Measurements from ENCODE around the gene LPCAT4.

The LPCAT4 gene

GRCh38 chr15:34370643-34371042 is 3.6 kb upstream of the LPCAT4 start:
- no peak for ATAC-seq

GRCh38 chr15:34370129-34370528 is 3.1 kb upstream of the LPCAT4 start:
- TF ChIP-seq PPARA (CRISPR knock-in tag; IDR thresholded peaks at IDR 0.05; ENCODE audit: borderline replicate concordance), result no peak
- no peak for TF ChIP-seq CSRNP3 (CRISPR knock-in tag; IDR thresholded peaks at IDR 0.05)
- no peak for TF ChIP-seq TCF4 (CRISPR knock-in tag; IDR thresholded peaks at IDR 0.05; ENCODE audit: borderline replicate concordance)
- TF ChIP-seq TSHZ2 (CRISPR knock-in tag; IDR thresholded peaks at IDR 0.05), result no peak
- no peak for TF ChIP-seq OSR1 (CRISPR knock-in tag; IDR thresholded peaks at IDR 0.05)
- TF ChIP-seq CREB5 (CRISPR knock-in tag; IDR thresholded peaks at IDR 0.05; ENCODE audit: low read depth), result no peak
- no peak for TF ChIP-seq GLIS3 (CRISPR knock-in tag; IDR thresholded peaks at IDR 0.05)
- no peak for TF ChIP-seq RARB (CRISPR knock-in tag; IDR thresholded peaks at IDR 0.05)
- no peak for TF ChIP-seq BACH2 (CRISPR knock-in tag; IDR thresholded peaks at IDR 0.05; ENCODE audit: borderline replicate concordance)
- TF ChIP-seq, protein P1, sequence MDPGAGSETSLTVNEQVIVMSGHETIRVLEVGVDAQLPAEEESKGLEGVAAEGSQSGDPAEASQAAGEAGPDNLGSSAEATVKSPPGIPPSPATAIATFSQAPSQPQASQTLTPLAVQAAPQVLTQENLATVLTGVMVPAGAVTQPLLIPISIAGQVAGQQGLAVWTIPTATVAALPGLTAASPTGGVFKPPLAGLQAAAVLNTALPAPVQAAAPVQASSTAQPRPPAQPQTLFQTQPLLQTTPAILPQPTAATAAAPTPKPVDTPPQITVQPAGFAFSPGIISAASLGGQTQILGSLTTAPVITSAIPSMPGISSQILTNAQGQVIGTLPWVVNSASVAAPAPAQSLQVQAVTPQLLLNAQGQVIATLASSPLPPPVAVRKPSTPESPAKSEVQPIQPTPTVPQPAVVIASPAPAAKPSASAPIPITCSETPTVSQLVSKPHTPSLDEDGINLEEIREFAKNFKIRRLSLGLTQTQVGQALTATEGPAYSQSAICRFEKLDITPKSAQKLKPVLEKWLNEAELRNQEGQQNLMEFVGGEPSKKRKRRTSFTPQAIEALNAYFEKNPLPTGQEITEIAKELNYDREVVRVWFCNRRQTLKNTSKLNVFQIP (CRISPR knock-in tag; IDR thresholded peaks at IDR 0.05; ENCODE audit: borderline replicate concordance, low read depth), result no peak
- no peak for TF ChIP-seq ZFP30 (CRISPR knock-in tag; IDR thresholded peaks at IDR 0.05)
- TF ChIP-seq ZFP3 (CRISPR knock-in tag; IDR thresholded peaks at IDR 0.05), result no peak
- no peak for TF ChIP-seq TOX (CRISPR knock-in tag; IDR thresholded peaks at IDR 0.05; ENCODE audit: borderline replicate concordance)
- no peak for TF ChIP-seq PATZ1 (CRISPR knock-in tag; IDR thresholded peaks at IDR 0.05; ENCODE audit: borderline replicate concordance)
- no peak for TF ChIP-seq SNAI2 (CRISPR knock-in tag; IDR thresholded peaks at IDR 0.05)
- no peak for TF ChIP-seq ARNTL (CRISPR knock-in tag; IDR thresholded peaks at IDR 0.05; ENCODE audit: borderline replicate concordance, low read depth)
- TF ChIP-seq ZNF8 (CRISPR knock-in tag; IDR thresholded peaks at IDR 0.05), result no peak
- TF ChIP-seq ISL1 (CRISPR knock-in tag; IDR thresholded peaks at IDR 0.05), result no peak
- ATAC-seq, result no peak

More at GRCh38 chr15:34370643-34371042, 3.6 kb upstream of the LPCAT4 start:
- no peak for TF ChIP-seq ZNF8 (CRISPR knock-in tag; IDR thresholded peaks at IDR 0.05)

- ATAC-seq, result peak; percentile 63
- no peak for TF ChIP-seq PATZ1 (CRISPR knock-in tag; IDR thresholded peaks at IDR 0.05; ENCODE audit: borderline replicate concordance)
- TF ChIP-seq RARB (CRISPR knock-in tag; IDR thresholded peaks at IDR 0.05), result no peak
- no peak for TF ChIP-seq ZNF8 (CRISPR knock-in tag; IDR thresholded peaks at IDR 0.05)
- no peak for TF ChIP-seq ZC3H10 (CRISPR knock-in tag; IDR thresholded peaks at IDR 0.05)
- no peak for TF ChIP-seq CSRNP3 (CRISPR knock-in tag; IDR thresholded peaks at IDR 0.05)
- TF ChIP-seq TOX (CRISPR knock-in tag; IDR thresholded peaks at IDR 0.05; ENCODE audit: borderline replicate concordance), result no peak
- TF ChIP-seq, protein P1 (CRISPR knock-in tag; IDR thresholded peaks at IDR 0.05; ENCODE audit: borderline replicate concordance, low read depth), result no peak
- TF ChIP-seq SNAI2 (CRISPR knock-in tag; IDR thresholded peaks at IDR 0.05), result no peak
- TF ChIP-seq ZNF565 (CRISPR knock-in tag; conservative IDR thresholded peaks at IDR 0.05; ENCODE audit: low read depth), result no peak
- no peak for TF ChIP-seq CSDC2 (CRISPR knock-in tag; IDR thresholded peaks at IDR 0.05)
- TF ChIP-seq TCF4 (CRISPR knock-in tag; IDR thresholded peaks at IDR 0.05; ENCODE audit: borderline replicate concordance), result no peak
Observed at GRCh38 chr15:34366271-34367065, 528 bp downstream of the LPCAT4 start.

All from SK-N-SH treated with all-trans-retinoic acid at 6 μM for 48 hours (cell line).